CD4-positive, alpha-beta T cell treated with Interleukin-17A for 4 hours (primary cell): ENCODE data around the gene PCDHB5.
"Not testable (repeated sequence)": the region's sequence is repeated elsewhere in the genome, so short reads cannot be mapped to it uniquely, and the experiment has no call there.

Source experiments
- DNase-seq: peaks from one replicate; pipeline ENCODE4 v3.0.0-alpha.2; 2020; ENCODE audit warnings: mixed read lengths

PCDHB5 gene

GRCh38 chr5:141155540-141156374, 20.8 kb downstream of the PCDHB5 start:
- DNase-seq, result no peak

- DNase-seq, result not testable (repeated sequence)
Observed at GRCh38 chr5:141157356-141157755, 22.4 kb downstream of the PCDHB5 start.

- DNase-seq, result not testable (repeated sequence)
Observed at GRCh38 chr5:141157901-141158300, 22.9 kb downstream of the PCDHB5 start.

- peak; percentile 21 for DNase-seq
Observed at GRCh38 chr5:141172381-141173204, 37.6 kb downstream of the PCDHB5 start, which contains the start of gene PCDHB7. Gene PCDHB7, plus strand, starts transcription at chr5:141172644. Its CDS starts 192 bp downstream, at chr5:141172836.

- not testable (repeated sequence) for DNase-seq
Observed at GRCh38 chr5:141174291-141175104, 39.5 kb downstream of the PCDHB5 start.

- no peak for DNase-seq
Observed at GRCh38 chr5:141175933-141176332, 40.9 kb downstream of the PCDHB5 start.

GRCh38 chr5:141177577-141178191, 42.7 kb downstream of the PCDHB5 start, which contains the start of gene PCDHB8:
Gene PCDHB8, plus strand, starts transcription at chr5:141177790. Its CDS starts 245 bp downstream, at chr5:141178035.
- DNase-seq, result not testable (repeated sequence)

GRCh38 chr5:141179371-141179770, 44.4 kb downstream of the PCDHB5 start:
- not testable (repeated sequence) for DNase-seq

- DNase-seq, result not testable (repeated sequence)
Observed at GRCh38 chr5:141179876-141180275, 44.9 kb downstream of the PCDHB5 start.

GRCh38 chr5:141180313-141180712, 45.3 kb downstream of the PCDHB5 start:
- no peak for DNase-seq

GRCh38 chr5:141182248-141182647, 47.2 kb downstream of the PCDHB5 start, which contains the start of gene PCDHB16:
Gene PCDHB16, plus strand, starts transcription at chr5:141182387. Its CDS starts 173 bp downstream, at chr5:141182560.
- DNase-seq, result no peak

GRCh38 chr5:141184117-141184855, 49.3 kb downstream of the PCDHB5 start:
- DNase-seq, result not testable (repeated sequence)

- DNase-seq, result peak; percentile 29
Observed at GRCh38 chr5:141186897-141187512, 52.0 kb downstream of the PCDHB5 start, which contains the start of gene PCDHB9. Gene PCDHB9, plus strand, starts transcription at chr5:141187161. Its CDS starts 158 bp downstream, at chr5:141187319.
